GM12878 (cell line): ENCODE measurements around the gene MYT1. TPM values are rescaled to one million over a fixed set of nuclear protein-coding genes. Genes with fewer than 3 reads are reported as not detected.

Experiments
- ATAC-seq: fragments of 200-7000 bp; cut with Tn5 transposase; 3 replicates; pipeline ENCODE4 v1.9.1; 2020; ENCODE audit warnings: mild to moderate bottlenecking, moderate library complexity
- BruUV-seq: library from RNA; stranded (reverse); fragments of 400-500 nt; replicated peaks from 2 replicates; lab custom pipeline; 2021; lab: Mats Ljungman, UMichigan
- CTCF ChIA-PET: fragments of 300-600 bp; sonication (Branson Sonifier 250); formaldehyde crosslinking; extraction: SDS; loops from one replicate; lab custom pipeline; 2021; ENCODE audit warnings: inconsistent platforms; lab: Yijun Ruan, JAX
- POLR2A ChIA-PET: fragments of 350-600 bp; formaldehyde crosslinking; extraction: SDS; loops from one replicate; lab custom pipeline; 2021; ENCODE audit warnings: inconsistent platforms; lab: Charles Lee
- RAD21 ChIA-PET: fragments of 300-600 bp; sonication (Branson Sonifier 250); formaldehyde crosslinking; loops from one replicate; lab custom pipeline; 2023; ENCODE audit warnings: antibody characterized with exemption; ENCODE audit not compliant: unreplicated experiment; lab: Charles Lee
- SMC1A ChIA-PET: fragments of 300-600 bp; sonication (Branson Sonifier 250); formaldehyde crosslinking; loops from one replicate; lab custom pipeline; 2023; ENCODE audit not compliant: unreplicated experiment, uncharacterized antibody; lab: Charles Lee
- DNase-seq: peaks from one replicate; pipeline ENCODE4 v3.0.0-alpha.2; 2011; ENCODE audit warnings: low read depth, low spot score
- FAIRE-seq: peaks from 3 replicates; lab custom pipeline; 2011; peaks lifted over from hg19 to GRCh38; lab: Jason Lieb, UNC
- H2AFZ ChIP-seq: 2 replicates; pipeline ENCODE4 v1.6.0; 2011; ENCODE audit warnings: low read depth, low read length, control low read depth; ENCODE audit not compliant: control insufficient read depth
- H3K27ac ChIP-seq: 2 replicates; pipeline ENCODE4 v1.5.1; 2011; ENCODE audit warnings: control low read depth; ENCODE audit not compliant: control insufficient read depth, insufficient read depth
- H3K27me3 ChIP-seq, 2 experiments: replicated peaks in 1 of 2; 2 replicates each; pipeline versions ENCODE4 v1.6.0 to v1.6.1; 2011; ENCODE audit warnings: low read length in 1 of 2; ENCODE audit not compliant: control insufficient read depth in 2 of 2, insufficient read depth in 2 of 2
- H3K36me3 ChIP-seq, 2 experiments: 2 replicates each; pipeline ENCODE4 v1.5.1; 2011; ENCODE audit warnings: low read length in 1 of 2; ENCODE audit not compliant: control insufficient read depth in 2 of 2, insufficient read depth in 2 of 2
- H3K4me1 ChIP-seq: 2 replicates; pipeline ENCODE4 v1.6.1; 2011; ENCODE audit warnings: mild to moderate bottlenecking, low read length, moderate library complexity, mixed read lengths; ENCODE audit not compliant: control insufficient read depth, insufficient read depth
- H3K4me2 ChIP-seq: 2 replicates; pipeline ENCODE4 v1.6.0; 2011; ENCODE audit warnings: control low read depth; ENCODE audit not compliant: control insufficient read depth, insufficient read depth
- H3K4me3 ChIP-seq: fragments of 200-600 bp; sonication (generic); 2 replicates; pipeline ENCODE4 v1.5.1; 2016
- H3K79me2 ChIP-seq: 2 replicates; pipeline ENCODE4 v1.6.0; 2011; ENCODE audit warnings: low read length; ENCODE audit not compliant: control insufficient read depth, insufficient read depth
- H3K9ac ChIP-seq: 2 replicates; pipeline ENCODE4 v1.8.0; 2011; ENCODE audit warnings: low read length, control low read depth, mixed read lengths; ENCODE audit not compliant: control insufficient read depth, insufficient read depth
- H3K9me3 ChIP-seq: replicated peaks from 3 replicates; pipeline ENCODE4 v1.5.1; 2011; ENCODE audit warnings: mild to moderate bottlenecking, low read length; ENCODE audit not compliant: control insufficient read depth, insufficient read depth
- H4K20me1 ChIP-seq: 2 replicates; pipeline ENCODE4 v1.6.0; 2011; ENCODE audit not compliant: control insufficient read depth, insufficient read depth
- CBX3 ChIP-seq: fragments of 200-600 bp; sonication (generic); IDR thresholded peaks from 2 replicates; pipeline ENCODE4 v1.6.1; 2016; ENCODE audit warnings: low read depth, borderline replicate concordance
- CREB1 ChIP-seq: IDR thresholded peaks from 2 replicates; pipeline ENCODE4 v1.6.1; 2012; ENCODE audit warnings: low read depth, mild to moderate bottlenecking, inconsistent platforms
- FOXK2 ChIP-seq: fragments of 450-650 bp; IDR thresholded peaks from 2 replicates; pipeline ENCODE4 v1.6.1; 2017; ENCODE audit warnings: mild to moderate bottlenecking, moderate library complexity
- FOXM1 ChIP-seq: IDR thresholded peaks from 2 replicates; pipeline ENCODE4 v1.6.1; 2012; ENCODE audit warnings: low read depth, mild to moderate bottlenecking, inconsistent platforms, low read length, moderate library complexity
- IRF3 ChIP-seq: fragments of 450-650 bp; IDR thresholded peaks from 2 replicates; pipeline ENCODE4 v1.6.1; 2014; ENCODE audit warnings: mild to moderate bottlenecking
- MTA3 ChIP-seq: IDR thresholded peaks from 2 replicates; pipeline ENCODE4 v1.6.1; 2012; ENCODE audit warnings: low read length, inconsistent platforms, borderline replicate concordance
- MXI1 ChIP-seq: fragments of 150-350 bp; IDR thresholded peaks from 2 replicates; pipeline ENCODE4 v1.6.1; 2011; ENCODE audit warnings: low read depth, mild to moderate bottlenecking, inconsistent platforms, low read length, improper control_type of control experiment
- NR2C1 ChIP-seq: fragments of 450-650 bp; IDR thresholded peaks from 2 replicates; pipeline ENCODE4 v1.6.1; 2017; ENCODE audit warnings: antibody characterized with exemption, mild to moderate bottlenecking, moderate library complexity
- POU2F2 ChIP-seq: IDR thresholded peaks from 3 replicates; pipeline ENCODE4 v1.6.1; 2011; ENCODE audit warnings: low read depth, mild to moderate bottlenecking, low read length, borderline replicate concordance
- RELB ChIP-seq: fragments of 450-650 bp; IDR thresholded peaks from 2 replicates; pipeline ENCODE4 v1.6.1; 2017; ENCODE audit warnings: low read depth, mild to moderate bottlenecking, moderate library complexity
- SMAD1 ChIP-seq: fragments of 450-650 bp; IDR thresholded peaks from 2 replicates; pipeline ENCODE4 v1.6.1; 2018; ENCODE audit warnings: mild to moderate bottlenecking, low read depth; ENCODE audit not compliant: partially characterized antibody
- STAT1 ChIP-seq: fragments of 450-650 bp; conservative IDR thresholded peaks from 2 replicates; pipeline ENCODE4 v1.6.1; 2014; ENCODE audit warnings: antibody characterized with exemption, mild to moderate bottlenecking
- STAT3 ChIP-seq: IDR thresholded peaks from 2 replicates; pipeline ENCODE4 v1.6.1; 2011; ENCODE audit warnings: low read depth, low read length, improper control_type of control experiment
- SUZ12 ChIP-seq: fragments of 200-600 bp; sonication (generic); IDR thresholded peaks from one replicate; pipeline ENCODE4 v1.6.1; 2018; ENCODE audit warnings: antibody characterized with exemption, mild to moderate bottlenecking; ENCODE audit not compliant: unreplicated experiment
- TCF7 ChIP-seq: IDR thresholded peaks from 2 replicates; pipeline ENCODE4 v1.6.1; 2014; ENCODE audit warnings: antibody characterized with exemption, borderline replicate concordance
- ZBTB4 ChIP-seq: fragments of 450-650 bp; formaldehyde crosslinking; IDR thresholded peaks from 2 replicates; pipeline ENCODE4 v1.4.0; 2022; ENCODE audit warnings: mild to moderate bottlenecking, moderate library complexity
- WGBS: methylation state at CpG from one replicate; pipeline ENCODE4 v1.1.6; 2016; ENCODE audit warnings: low lambda C conversion rate; ENCODE audit not compliant: insufficient replicate concordance, insufficient coverage; ENCODE audit errors: missing lambda C conversion rate; 5-methylcytosine and 5-hydroxymethylcytosine counted together
- in situ Hi-C: fragments of 300-500 bp; cut with MboI; formaldehyde crosslinking; loops from 9 replicates; pipeline ENCODE4 v1.14.3; 2018; ENCODE audit warnings: mixed read lengths
- intact Hi-C: fragments of 100-400 bp; cut with micrococcal nuclease; formaldehyde crosslinking; loops from one replicate; pipeline ENCODE4 v1.14.2; 2022; ENCODE audit not compliant: unreplicated experiment
- polyA plus RNA-seq, 11 experiments: library from polyadenylated mRNA; depleted of rRNA in 4 of 11; unstranded in 6 of 11; stranded (reverse) in 5 of 11; fragments of >200 nt; fragmentation: Nextera tagmentation in 4 of 11; fragmentation: Illumina TruSeq in 1 of 11; extraction: Ambion mirVana in 4 of 11; extraction: Trizol in 1 of 11; gene quantifications; 1 replicate in 1 of 11; 2 replicates in 10 of 11; pipeline versions ENCODE4 v1.2.1 to v1.2.3, GENCODE V29; 2011 to 2016; ENCODE audit warnings: inconsistent platforms in 2 of 11, missing spikeins in 2 of 11, low read depth in 1 of 11
- total RNA-seq, 4 experiments: library from RNA; depleted of rRNA in 3 of 4; stranded (reverse); fragments of >200 nt in 3 of 4; fragmentation: Illumina TruSeq in 1 of 4; extraction: Trizol in 1 of 4; gene quantifications; 2 replicates each; pipeline versions ENCODE4 v1.2.1 to v1.2.3, GENCODE V29; 2013 to 2021

The MYT1 gene
- total and polyA plus RNA-seq, 10 of the 15 experiments (the other 5 are each of a cell fraction or from before 2014, with no cell fraction given) = 0.01 to 0.10 TPM; not detected in 8

- TF ChIP-seq STAT3 = no peak
- TF ChIP-seq CBX3 = no peak
These were observed 15.6 kb downstream of the MYT1 start (continued) for GRCh38 chr20:64179805-64180204.

- intact Hi-C loops (no loop called here), in situ Hi-C loops (no loop called here)
- Histone ChIP-seq H2AFZ (no peak overlapping the region), H4K20me1 (no peaks in the 10 kb centered on the region), H3K9me3 (no peaks in the 10 kb centered on the region; the same call in 1 of the 3 replicates), H3K36me3 (no peaks in the 10 kb centered on the region), H3K9ac (no peak overlapping the region), H3K79me2 (no peaks in the 10 kb centered on the region), H3K4me2 (no peak overlapping the region), H3K4me1 (no peaks in the 10 kb centered on the region), H3K27me3 (peaks cover 0 to 2% of the 10 kb centered on the region in 2 experiments; a peak in 2 of 4 replicates), H3K4me3 (no peak overlapping the region), H3K27ac (no peak overlapping the region)
- WGBS = 74% methylated on average over 7 of the region's 7 CpGs
- TF ChIP-seq FOXM1 = no peak
- no peak for TF ChIP-seq MTA3
- no peak for TF ChIP-seq STAT3
- TF ChIP-seq IRF3 = no peak
- no peak for TF ChIP-seq NR2C1
- TF ChIP-seq RELB = no peak
- TF ChIP-seq SUZ12 = no peak
- no peak for TF ChIP-seq SMAD1
- TF ChIP-seq STAT1 = no peak
- no peak for TF ChIP-seq ZBTB4 (CRISPR knock-in tag)
- no peak for TF ChIP-seq MXI1
- TF ChIP-seq FOXK2 = no peak
- TF ChIP-seq TCF7 = no peak
- TF ChIP-seq POU2F2 = no peak
- TF ChIP-seq CREB1 = no peak
- ChIA-PET CTCF (no interaction called here), POLR2A (no interaction called here), SMC1A (no interaction called here), RAD21 (no interaction called here)
- ATAC-seq (no peak), FAIRE-seq (no peak), DNase-seq (no peak)
- no TSS peak for BruUV-seq
These were observed 16.4 kb downstream of the MYT1 start for GRCh38 chr20:64180673-64181072.
